Measurements from ENCODE around the gene SELENOV.

SELENOV gene

GRCh38 chr19:39520541-39521484 lies 5.9 kb downstream of the SELENOV start:
- DNase-seq (ENCODE audit: low spot score) = no peak

GRCh38 chr19:39524495-39524894 lies 9.6 kb downstream of the SELENOV start:
- DNase-seq (ENCODE audit: low spot score) = peak; percentile 44

GRCh38 chr19:39525205-39525604 lies 10.3 kb downstream of the SELENOV start:
- DNase-seq (ENCODE audit: low spot score) = no peak

- peak; percentile 26 for DNase-seq (ENCODE audit: low spot score)
These were observed 16.9 kb downstream of the SELENOV start for GRCh38 chr19:39531834-39532232.

- peak; percentile 96 for DNase-seq (ENCODE audit: low spot score)
These were observed 17.5 kb downstream of the SELENOV start, which contains the start of gene EID2B for GRCh38 chr19:39532233-39533002. Gene EID2B, minus strand, starts transcription at chr19:39532852. Its CDS starts 50 bp downstream, at chr19:39532802.

GRCh38 chr19:39533003-39533512 lies 18.1 kb downstream of the SELENOV start:
- no peak for DNase-seq (ENCODE audit: low spot score)

GRCh38 chr19:39533791-39534190 lies 18.9 kb downstream of the SELENOV start:
- DNase-seq (ENCODE audit: low spot score) = no peak

GRCh38 chr19:39539165-39539517 lies 24.2 kb downstream of the SELENOV start:
- peak; percentile 65 for DNase-seq (ENCODE audit: low spot score)

GRCh38 chr19:39539518-39540332 lies 24.8 kb downstream of the SELENOV start, which contains the start of gene EID2:
Gene EID2, minus strand, starts transcription at chr19:39540161. Its CDS starts 82 bp downstream, at chr19:39540079.
- DNase-seq (ENCODE audit: low spot score) = peak; percentile 96

- no peak for DNase-seq (ENCODE audit: low spot score)
These were observed 25.4 kb downstream of the SELENOV start for GRCh38 chr19:39540333-39540673.

- DNase-seq (ENCODE audit: low spot score) = no peak
These were observed 27.3 kb downstream of the SELENOV start for GRCh38 chr19:39542206-39542605.

- DNase-seq (ENCODE audit: low spot score) = no peak
These were observed 28.5 kb downstream of the SELENOV start for GRCh38 chr19:39543477-39543857.

GRCh38 chr19:39544226-39544903 lies 29.4 kb downstream of the SELENOV start:
- no peak for DNase-seq (ENCODE audit: low spot score)

GRCh38 chr19:39544911-39545310 lies 30.0 kb downstream of the SELENOV start:
- DNase-seq (ENCODE audit: low spot score) = no peak

- no peak for DNase-seq (ENCODE audit: low spot score)
These were observed 31.7 kb downstream of the SELENOV start for GRCh38 chr19:39546599-39546998.

GRCh38 chr19:39550197-39550596 lies 35.3 kb downstream of the SELENOV start:
- no peak for DNase-seq (ENCODE audit: low spot score)

GRCh38 chr19:39553082-39553652 lies 38.2 kb downstream of the SELENOV start:
- DNase-seq (ENCODE audit: low spot score) = no peak

GRCh38 chr19:39554701-39555311 lies 39.9 kb downstream of the SELENOV start:
- DNase-seq (ENCODE audit: low spot score) = no peak

GRCh38 chr19:39555883-39556282 lies 40.9 kb downstream of the SELENOV start:
- no peak for DNase-seq (ENCODE audit: low spot score)

- DNase-seq (ENCODE audit: low spot score) = no peak
These were observed 43.1 kb downstream of the SELENOV start for GRCh38 chr19:39557811-39558623.

All from RKO (cell line).